Neural cell (in vitro differentiated cells): ENCODE results near the gene HCST.

Experiments
- CTCF ChIP-seq: fragments of 450-650 bp; IDR thresholded peaks from 2 replicates; pipeline ENCODE4 v1.5.1; 2014; ENCODE audit warnings: antibody characterized with exemption, mild to moderate bottlenecking, moderate library complexity; ENCODE audit not compliant: poor library complexity, severe bottlenecking
- EP300 ChIP-seq: fragments of 450-650 bp; conservative IDR thresholded peaks from 2 replicates; pipeline ENCODE4 v1.6.1; 2014; ENCODE audit warnings: antibody characterized with exemption, mild to moderate bottlenecking, moderate library complexity; ENCODE audit not compliant: poor library complexity, severe bottlenecking
- EZH2 ChIP-seq: fragments of 200-600, 300-800 bp; shearing (Covaris generic), sonication (generic); IDR thresholded peaks from 2 replicates; pipeline ENCODE4 v1.6.1; 2014; ENCODE audit warnings: antibody characterized with exemption, low read length, borderline replicate concordance, mild to moderate bottlenecking; ENCODE audit not compliant: insufficient read depth, poor library complexity, severe bottlenecking
- POLR2AphosphoS5 ChIP-seq: IDR thresholded peaks from 2 replicates; pipeline ENCODE4 v1.6.1; 2012
- TAF1 ChIP-seq: IDR thresholded peaks from 2 replicates; pipeline ENCODE4 v1.6.1; 2012; ENCODE audit warnings: low read depth

- TF ChIP-seq CTCF (no peak), EP300 (no peak), EZH2 (no peak), TAF1 (no peak), POLR2AphosphoS5 (no peak)
Measured at GRCh38 chr19:35949131-35949530, 46.8 kb downstream of the HCST start.
